Lower leg skin (tissue), 4 donors: ENCODE measurements around the gene PPA2. TPM values are rescaled to one million over a fixed set of nuclear protein-coding genes. Genes with fewer than 3 reads are reported as not detected.

Experiments
- DNase-seq, 2 donors: peaks; one replicate each; pipeline ENCODE4 v3.0.0-alpha.2; 2019; ENCODE audit warnings: low spot score in 2 of 2
- H3K4me3 ChIP-seq: fragments of 200-600 bp; sonication (generic); 2 replicates; pipeline ENCODE4 v1.5.1; 2017; ENCODE audit warnings: mild to moderate bottlenecking, low read depth; ENCODE audit not compliant: poor library complexity, severe bottlenecking
- CTCF ChIP-seq, 3 donors: fragments of 450-650 bp; IDR thresholded peaks; one replicate each; pipeline ENCODE4 v1.5.1; 2016; ENCODE audit warnings: antibody characterized with exemption in 3 of 3, mild to moderate bottlenecking in 3 of 3, moderate library complexity in 2 of 3
- POLR2A ChIP-seq, 2 donors: fragments of 450-650 bp; IDR thresholded peaks; one replicate each; pipeline ENCODE4 v1.6.1; 2016 to 2017; ENCODE audit warnings: antibody characterized with exemption in 2 of 2, mild to moderate bottlenecking in 1 of 2, moderate library complexity in 1 of 2
- WGBS, 2 donors: methylation state at CpG; one replicate each; pipeline ENCODE4 v1.1.5; 2018; 5-methylcytosine and 5-hydroxymethylcytosine counted together
- intact Hi-C: fragments of 100-400 bp; cut with DNase I; formaldehyde crosslinking; loops from one replicate; pipeline ENCODE4 v1.15.0; 2023; ENCODE audit warnings: low total_unique reads
- total RNA-seq, 4 donors: library from RNA; depleted of rRNA; stranded (reverse); fragments of >200 nt; gene quantifications; one replicate each; pipeline ENCODE4 v1.1.0, GENCODE V29; 2016

PPA2 gene
- total RNA-seq, 4 donors from 2014 or later = 84.6 to 174 (median 95.3) TPM

- intact Hi-C loops = no loop called here
- no peak overlapping the region for H3K4me3 ChIP-seq
- WGBS, 2 donors = 63 to 75% methylated on average over 2 of the region's 2 CpGs
- DNase-seq = no peak
- TF ChIP-seq POLR2A (IDR thresholded peaks at IDR 0.05) = no peak
- TF ChIP-seq CTCF (IDR thresholded peaks at IDR 0.05) = no peak
Measured at GRCh38 chr4:105327222-105327621, 146.6 kb downstream of the PPA2 start.

Other genes with a start within 250 kb of the PPA2 start
- under 1 TPM; 0.11 to 0.88 (median 0.54) TPM for gene ARHGEF38, start 78.6 kb upstream of the PPA2 start, total RNA-seq
- 10 to 100 TPM; 14.7 to 21.8 (median 17.8) TPM for gene INTS12, start 234.6 kb upstream of the PPA2 start, total RNA-seq
- gene GSTCD, start 234.7 kb upstream of the PPA2 start, total RNA-seq = 10 to 100 TPM in 2 of 4 donors, 1 to 10 TPM in 2; 5.1 to 14.8 (median 9.8) TPM